GM21526 (cell line): ENCODE measurements around the gene EXOC6B.

Experiments
- ATAC-seq: cut with Tn5 transposase; IDR thresholded peaks from one replicate; pipeline ENCODE4 v1.9.1; 2021; ENCODE audit warnings: moderate library complexity; ENCODE audit not compliant: unreplicated experiment, low FRiP score

EXOC6B gene

DNA sequence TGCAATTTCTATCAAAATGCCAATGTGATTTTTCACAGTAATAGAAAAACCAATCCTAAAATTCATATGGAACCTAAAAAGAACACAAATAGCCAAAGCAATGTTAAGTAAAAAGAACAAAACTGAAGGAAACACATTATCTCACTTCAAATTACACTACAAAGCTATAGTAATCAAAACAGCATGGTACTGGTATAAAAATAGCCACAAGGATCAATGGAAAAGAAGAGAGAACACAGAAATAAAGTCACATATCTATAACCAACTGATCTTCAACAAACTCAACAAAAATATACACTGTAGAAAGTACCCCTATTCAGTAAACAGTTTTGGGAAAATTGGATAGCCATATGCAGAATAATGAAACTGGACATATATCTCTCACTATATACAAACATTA lies 426.0 kb downstream of the EXOC6B start:
- no peak for ATAC-seq

DNA sequence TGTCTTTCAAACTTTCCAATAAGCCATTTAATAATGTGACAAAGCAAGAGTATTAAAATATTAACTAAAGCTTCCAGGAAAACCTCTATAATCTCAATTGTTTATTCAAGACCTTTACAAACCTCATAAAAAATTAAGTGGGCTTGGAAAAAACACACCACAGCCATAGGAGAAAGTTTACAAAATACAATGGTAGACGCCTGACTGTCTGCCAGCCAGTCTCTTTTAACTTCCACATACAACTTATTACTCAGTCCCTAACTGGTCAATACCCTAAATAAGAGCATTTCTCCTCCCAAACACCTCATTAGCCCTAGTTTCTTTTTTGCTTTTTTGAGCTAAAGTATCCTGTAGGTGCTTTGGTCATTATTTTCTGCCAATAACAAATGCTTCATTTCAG lies 430.7 kb downstream of the EXOC6B start:
- ATAC-seq: no peak

DNA sequence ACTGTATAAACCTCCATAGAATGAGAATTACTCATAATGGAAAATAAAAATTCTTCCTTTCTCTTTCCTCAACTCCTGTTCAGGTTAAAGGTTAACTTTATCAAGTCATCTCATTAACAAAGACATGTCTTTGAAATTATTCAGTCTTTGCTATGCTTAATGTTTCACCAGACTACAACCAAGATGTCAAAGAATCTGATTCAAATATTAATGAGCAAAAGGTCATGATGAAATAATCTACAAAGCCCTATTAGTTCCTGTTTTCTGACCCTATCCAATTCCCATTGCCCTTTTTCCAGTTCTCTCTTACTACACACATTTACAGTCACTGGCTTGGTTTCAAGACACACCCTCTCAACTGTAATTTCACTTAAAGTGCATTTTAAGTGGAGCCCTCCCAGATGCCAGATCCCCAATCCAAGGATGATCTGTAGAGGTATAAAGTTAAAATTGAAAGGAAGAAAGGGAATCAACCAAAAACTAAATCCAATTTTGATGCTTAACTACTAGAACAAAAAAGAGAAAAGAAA lies 431.2 kb downstream of the EXOC6B start:
- no peak for ATAC-seq

DNA sequence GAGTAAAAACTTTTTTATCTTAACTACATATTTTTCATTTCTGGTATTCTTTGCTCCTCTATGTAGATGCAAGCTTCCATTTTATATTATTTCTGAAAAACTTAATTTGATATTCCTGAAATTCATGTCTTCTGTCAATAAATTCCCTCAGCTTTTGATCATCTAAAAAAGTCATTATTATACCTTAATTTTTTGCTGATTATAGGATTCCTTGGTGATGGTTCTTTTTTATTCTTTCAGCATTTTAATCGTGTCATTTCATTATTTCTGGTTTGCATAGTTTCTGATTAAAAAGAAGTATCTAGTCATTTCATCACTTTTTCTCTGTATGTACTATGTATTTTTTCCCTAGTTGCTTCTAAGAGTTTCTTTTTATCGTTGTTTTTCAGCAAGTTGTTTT lies 436.4 kb downstream of the EXOC6B start:
- ATAC-seq: no peak

DNA sequence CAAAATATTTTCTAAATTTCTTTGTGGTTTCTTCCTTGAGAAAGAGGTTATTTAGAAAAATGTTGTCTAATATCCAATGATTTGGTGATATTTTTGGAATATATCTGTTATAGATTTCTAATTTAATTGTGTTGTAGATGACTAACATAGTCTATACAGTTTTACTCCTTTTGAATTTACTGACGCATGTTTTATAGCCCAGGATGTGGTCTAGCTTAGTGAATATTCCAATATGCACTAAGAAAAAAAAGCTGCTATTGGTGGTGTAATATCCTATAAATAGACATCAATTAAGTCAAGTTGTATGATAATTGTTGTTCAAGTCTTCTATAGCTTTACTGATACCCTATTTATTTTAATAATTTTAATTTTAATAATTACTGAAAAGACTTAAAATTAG lies 437.6 kb downstream of the EXOC6B start:
- ATAC-seq: no peak

DNA sequence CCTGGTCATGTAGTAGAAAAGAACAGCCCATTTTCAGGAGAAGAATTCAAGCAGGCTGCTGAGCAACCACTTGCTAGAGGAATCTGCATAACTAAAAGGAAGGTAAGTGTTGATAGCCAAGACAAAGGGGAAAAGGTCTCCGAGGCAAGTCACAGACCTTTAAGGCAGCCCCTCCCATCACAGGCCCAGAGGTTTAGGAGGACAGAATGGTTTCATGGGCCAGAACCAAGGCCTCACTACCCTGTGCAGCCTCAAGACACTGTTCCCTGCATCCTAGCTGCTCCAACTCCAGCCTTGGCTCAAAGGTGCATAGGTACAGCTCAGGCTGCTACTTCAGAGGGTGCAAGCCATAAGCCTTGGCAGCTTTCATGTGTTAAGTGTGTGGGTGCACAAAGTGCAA lies 439.5 kb downstream of the EXOC6B start:
- no peak for ATAC-seq

DNA sequence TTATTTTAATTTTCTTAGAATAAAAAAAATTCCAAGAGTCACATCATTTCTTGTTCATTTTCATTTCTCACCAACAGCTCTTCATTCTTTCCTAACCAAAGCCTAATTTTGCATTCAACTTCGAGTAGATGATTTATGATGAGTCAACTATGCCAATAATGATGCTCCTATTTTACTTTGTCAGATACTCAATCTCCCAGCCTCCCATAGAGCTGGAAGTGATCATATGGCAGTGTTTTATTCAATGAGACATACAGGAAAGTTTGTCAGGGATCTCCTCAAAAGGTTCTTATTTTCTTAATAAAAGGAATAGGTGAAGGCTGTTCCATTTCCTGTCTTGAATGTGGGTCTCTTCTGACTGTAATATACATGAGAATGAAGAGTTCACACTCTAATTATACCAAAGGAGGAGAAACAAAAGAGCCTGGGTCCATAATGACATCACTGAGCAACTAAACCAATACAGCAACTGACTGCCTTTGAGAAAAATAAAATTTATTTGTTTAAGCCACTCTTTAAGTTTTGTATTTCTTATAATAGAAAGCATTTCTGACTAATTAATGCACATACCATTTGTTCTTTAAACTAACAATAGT lies 447.0 kb downstream of the EXOC6B start:
- no peak for ATAC-seq

DNA sequence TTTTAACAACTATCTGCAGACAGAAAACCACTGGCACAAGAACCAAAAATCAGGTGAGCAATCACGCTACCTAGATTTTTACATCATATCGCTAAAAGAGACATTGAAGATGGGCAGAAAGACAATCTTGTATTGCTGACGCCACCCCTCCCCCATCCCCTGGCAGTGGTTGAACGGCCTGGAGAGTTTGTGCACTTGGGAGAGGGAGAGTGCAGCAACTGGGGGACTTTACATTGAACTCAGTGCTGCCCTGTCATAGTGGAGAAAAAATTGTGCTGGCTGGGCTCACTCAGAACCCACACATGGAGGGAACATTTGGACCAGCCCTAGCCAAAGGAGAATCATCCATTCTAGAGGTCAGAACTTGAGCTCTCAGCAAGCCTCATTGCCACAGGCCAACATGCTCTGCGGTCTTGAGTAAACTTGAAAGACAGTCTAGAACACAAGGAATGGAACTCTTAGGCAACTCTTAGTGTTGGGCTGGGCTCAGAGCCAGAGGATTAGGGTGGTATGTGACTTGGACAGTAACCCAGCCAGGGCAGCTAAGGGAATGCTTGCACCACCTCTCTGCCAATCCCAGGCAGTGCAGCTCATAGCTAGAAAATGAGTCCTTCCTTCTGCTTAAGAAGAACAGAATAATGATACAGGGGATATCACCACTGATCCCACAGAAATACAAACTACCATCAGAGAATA lies 458.2 kb downstream of the EXOC6B start:
- ATAC-seq: no peak

DNA sequence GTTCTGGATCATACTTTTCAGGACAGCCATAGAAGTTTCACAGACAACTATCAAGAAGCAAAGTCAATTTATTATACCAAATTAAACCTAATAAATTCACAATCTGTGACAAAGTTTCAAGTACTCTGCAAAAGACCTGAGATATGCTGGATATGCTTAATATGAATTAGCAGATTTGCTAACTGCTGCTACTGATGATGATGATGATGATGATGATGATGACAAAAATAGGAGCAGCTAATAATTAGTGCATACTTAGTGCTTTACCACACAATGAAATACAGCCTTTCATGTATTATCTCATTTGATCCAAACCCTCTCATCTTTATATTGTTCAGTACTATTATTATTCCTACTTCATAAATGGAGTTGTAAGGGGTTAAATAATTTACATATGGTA lies 462.4 kb downstream of the EXOC6B start:
- no peak for ATAC-seq

DNA sequence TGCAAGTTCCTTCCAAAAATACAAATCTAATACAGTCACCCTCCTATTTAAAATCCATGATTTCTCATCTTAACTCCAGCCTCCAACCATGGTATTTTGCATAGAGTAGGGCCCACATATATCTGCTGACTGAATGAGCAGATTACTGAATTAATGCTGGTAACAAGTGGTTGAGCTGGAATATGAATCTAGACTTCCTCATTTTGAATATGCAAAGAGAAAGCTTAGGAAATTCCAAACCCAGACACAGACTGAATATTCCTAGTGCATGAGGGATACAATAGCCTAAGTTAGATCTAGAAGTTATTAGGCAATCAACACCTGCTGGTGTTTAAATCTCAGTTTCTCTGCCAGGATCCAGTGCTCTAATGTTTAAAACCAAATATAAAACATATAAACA lies 463.1 kb downstream of the EXOC6B start:
- no peak for ATAC-seq

DNA sequence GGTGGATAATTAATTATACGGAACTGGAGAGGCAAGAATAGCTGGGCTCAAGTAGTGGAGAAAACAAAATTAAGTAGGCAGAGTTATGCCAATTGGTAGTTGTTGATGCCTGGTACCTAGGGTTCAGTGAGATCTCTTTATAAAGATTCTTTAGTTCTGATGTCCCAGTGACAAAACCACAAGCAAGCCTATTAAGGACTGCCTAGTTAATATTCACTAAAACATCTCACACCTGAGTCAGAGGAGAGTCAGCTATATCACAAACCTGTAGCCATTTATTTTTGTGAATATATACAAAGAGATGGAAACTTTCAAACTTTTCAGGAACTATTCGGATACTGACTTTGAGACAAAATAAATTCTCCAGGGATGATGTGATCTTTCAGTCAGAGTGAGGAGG lies 464.3 kb downstream of the EXOC6B start:
- ATAC-seq: no peak

DNA sequence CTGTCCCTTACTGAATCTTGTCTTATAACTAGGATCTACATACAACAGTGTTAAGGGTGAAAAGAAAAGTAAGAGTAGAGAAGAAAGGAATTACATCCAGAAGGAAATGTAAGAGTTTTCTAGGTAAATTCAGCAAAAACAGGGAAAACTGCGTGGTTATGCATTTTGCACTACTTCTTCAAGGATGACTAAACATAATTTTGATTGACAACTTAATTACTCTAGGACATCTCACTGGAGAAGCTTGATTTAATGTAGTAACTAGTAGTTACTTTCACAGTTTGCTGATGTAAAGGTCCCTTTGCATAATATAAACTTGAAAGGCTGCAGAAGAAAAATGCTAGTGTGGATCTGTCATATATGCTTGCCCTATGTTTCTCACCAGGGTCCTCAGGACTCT lies 464.8 kb downstream of the EXOC6B start:
- ATAC-seq: no peak

DNA sequence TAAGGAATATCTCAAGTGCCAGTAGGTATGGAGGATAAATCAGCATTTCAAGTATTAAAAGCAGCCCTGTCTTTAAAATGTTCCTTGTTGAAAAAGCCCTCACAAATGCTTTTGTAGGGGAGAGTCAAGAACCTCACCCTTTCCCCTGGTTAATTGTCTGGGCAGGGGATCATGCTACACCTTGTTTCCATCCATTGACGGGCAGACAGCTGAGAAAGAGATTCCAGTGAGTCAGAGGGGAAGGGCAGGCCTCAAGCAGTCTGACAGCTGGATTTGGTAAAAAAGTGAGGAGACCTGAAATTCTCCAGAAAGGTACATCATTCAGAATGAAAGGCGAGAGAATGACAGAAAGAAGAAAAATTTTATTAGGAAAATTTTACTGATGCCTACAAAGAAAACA lies 475.0 kb downstream of the EXOC6B start:
- ATAC-seq: no peak

DNA sequence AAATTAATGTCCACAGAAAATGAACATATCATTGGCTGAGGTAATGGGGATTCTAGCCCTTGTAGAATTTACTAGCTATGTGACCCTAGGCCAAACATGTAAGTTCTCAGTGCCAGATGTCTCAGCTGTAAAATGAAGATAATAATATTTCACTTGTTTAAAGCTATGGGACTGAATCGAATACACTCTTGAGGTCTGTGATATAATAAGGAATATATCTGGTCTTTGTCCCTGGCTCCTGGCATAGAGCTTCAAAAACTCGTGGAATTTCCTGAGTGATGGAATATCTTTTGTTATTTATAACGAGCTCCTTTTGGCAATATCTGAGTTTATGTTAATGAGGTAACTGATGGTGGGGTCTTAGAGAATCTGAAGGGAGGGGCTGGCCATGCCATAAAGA lies 476.8 kb downstream of the EXOC6B start:
- ATAC-seq: no peak

DNA sequence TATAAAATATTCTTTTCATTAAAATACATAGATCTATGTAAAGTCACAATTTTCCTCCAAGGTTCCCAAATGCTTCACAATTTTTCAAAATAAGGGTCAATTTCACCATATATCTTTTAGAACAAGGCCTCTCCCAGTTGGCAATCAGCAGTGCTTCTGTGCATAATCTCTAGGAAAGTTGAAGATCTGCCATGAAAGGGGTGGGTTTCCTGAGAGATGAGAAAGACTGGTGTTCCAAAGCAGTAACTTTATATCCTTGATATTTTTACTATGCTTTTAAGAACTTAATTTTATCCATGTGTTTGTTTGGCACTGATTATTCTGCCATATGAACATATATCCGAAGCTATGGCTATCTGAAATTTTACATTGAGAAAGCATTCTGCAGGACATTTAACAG lies 478.8 kb downstream of the EXOC6B start:
- ATAC-seq: no peak

DNA sequence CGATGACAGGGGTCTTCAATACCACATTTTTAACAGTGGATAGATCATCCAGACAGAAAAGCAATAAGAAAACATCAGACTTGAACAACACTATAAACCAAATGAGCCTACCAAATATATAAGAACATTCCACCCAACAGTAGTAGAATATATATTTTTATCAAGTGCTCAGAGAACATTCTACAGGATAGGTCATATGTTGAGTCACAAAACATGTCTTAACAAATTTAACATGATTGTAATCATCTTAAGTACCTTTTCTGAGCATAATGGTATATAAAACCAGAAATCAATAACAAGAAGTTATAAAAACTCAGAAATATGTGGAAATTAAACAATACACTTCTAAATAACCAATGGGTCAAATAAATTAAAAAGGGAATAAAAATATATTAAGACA lies 484.2 kb downstream of the EXOC6B start:
- ATAC-seq: no peak

DNA sequence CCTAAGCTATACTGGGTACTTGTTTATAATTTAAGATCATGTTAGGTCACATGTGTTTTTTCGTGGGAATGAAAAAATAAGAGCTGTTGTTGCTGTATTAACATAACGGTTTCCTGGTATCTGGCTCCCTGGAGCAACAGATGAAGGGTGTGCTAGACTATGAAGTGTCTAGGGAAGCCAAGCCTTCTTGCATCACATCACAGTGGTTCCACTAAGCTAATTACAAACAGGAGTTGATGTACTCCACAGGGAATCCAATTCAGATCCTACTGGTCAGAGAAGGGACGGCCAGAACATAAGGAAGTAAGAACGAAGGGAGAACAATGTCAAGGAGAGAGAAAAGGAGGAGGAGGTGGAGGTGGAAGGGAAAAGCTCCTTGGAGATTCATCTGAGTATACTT lies 485.2 kb downstream of the EXOC6B start:
- ATAC-seq: no peak

DNA sequence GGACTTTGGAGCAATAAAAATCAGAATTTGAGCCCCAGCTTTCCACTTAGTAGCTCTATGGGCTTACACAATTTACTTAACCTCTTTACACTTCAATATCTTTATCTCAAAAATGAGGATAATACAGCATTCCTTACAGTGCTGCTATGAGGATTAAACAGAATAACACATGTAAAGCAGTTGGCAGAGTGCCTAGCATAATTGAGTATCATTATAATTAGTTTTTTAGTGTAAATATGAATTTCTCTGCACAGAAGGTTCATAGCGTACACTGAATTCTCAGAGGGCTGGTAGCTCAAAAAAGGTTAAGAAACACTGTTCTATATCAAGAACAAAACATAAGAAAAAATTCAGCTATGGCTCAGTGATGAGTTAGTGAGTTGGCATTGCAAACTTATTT lies 487.8 kb downstream of the EXOC6B start:
- ATAC-seq: no peak

DNA sequence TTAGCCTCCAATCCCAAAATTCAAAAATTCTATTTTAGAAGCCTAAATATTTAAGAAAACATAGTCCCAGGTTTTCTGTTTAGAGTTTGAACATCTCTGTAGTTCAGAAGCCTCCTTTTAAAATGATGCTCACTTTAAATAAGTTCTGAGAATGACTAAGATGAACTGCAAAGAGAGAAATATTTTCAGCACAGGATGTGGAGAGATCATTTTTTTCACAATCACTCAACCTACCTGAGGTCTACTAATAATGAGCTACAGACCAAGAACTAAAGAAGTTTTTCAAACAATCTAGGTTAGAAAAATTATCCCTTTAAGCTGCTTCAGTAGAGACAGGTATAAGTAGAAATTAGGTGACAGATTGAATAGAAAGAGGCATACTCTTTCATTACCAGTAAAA lies 493.1 kb downstream of the EXOC6B start:
- no peak for ATAC-seq

DNA sequence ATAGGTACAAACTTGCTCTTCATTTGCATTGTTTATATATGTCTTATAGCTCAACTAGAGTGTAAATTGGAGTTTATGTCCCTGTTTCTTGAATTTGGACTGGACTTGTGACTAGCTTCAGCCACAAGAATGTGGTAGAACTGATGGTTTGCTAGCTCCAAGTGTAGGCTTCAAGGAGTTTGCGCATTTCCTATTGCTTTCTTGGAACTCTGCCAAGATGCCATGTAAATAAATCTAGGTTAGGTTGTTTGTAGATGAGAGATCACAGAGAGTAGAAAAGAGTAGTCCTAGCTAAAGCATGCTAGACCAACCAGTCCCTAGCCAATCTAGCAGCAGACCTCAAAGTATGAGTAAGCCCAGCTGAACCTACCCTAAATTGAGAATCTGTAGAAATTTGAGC lies 495.2 kb downstream of the EXOC6B start:
- no peak for ATAC-seq

DNA sequence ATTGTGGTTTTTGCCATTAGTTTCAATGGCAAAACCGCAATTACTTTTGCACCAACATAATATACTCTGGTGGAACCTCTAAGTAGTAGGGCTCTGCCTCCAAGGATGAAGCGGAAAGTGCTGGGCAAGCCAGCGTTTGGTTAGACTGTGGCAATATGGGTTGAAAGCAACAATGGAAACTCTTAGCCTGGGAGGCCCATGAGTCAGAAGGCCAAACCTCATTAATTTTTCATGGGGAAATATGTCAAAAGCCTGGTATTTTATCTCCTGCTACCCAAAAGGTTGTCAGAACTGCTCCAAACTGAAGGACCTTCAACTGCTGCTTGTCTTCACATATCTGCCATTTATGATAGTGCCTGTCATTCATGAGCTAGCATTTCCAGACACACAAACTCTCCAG lies 499.1 kb downstream of the EXOC6B start:
- ATAC-seq: no peak

DNA sequence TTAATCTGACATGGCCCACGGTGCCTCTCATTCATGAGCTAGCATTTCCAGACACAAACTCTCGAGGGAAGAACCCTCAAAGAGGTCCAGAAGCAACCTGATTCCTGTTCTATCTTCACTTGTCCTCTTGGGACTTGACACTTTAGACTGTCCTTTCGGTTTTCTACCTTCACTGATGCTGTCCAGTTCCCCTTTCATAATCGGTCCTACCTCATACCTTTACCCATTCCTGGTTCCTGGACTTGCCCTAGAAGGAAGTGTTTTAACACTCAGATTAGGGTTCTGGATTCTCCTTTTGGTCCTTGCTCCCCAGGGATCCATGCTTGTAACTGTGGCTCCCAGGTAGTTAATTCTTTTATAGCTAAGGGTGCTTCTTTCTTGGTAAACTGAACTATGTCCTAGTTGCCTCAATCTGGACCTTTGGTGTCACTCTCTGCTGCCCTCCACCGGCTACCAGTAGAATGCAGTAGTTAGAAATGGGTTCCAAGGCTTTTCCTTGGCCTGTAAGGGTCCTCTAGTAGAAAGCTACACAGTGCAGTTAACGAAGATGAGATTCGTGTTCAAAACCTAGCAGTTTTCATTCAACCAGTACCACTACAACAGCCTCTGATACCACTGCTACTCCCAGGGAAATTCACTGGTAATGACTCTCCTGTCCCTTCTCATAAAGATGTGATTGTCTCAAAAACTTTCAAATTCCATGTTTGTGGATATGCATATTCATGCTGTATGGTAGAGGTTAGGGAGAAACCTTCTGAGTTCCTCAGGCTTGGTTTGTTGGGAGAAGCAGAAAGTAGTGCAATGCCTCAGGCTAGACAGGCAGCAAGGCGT lies 500.0 kb downstream of the EXOC6B start:
- peak; percentile 74 for ATAC-seq
